Prostate gland (tissue), 2 donors: Measurements from ENCODE around the gene DOCK2. TPM values are rescaled to one million over a fixed set of nuclear protein-coding genes. Genes with fewer than 3 reads are reported as not detected.

Source experiments
- DNase-seq: peaks from one replicate; pipeline ENCODE4 v3.0.0-alpha.2; 2019; ENCODE audit warnings: low spot score
- H3K27ac ChIP-seq, 2 donors: fragments of 200-600 bp; sonication (generic); 2 replicates each; pipeline ENCODE4 v1.5.1; 2017 to 2019
- H3K27me3 ChIP-seq: fragments of 200-600 bp; sonication (generic); replicated peaks from 2 replicates; pipeline ENCODE4 v1.5.1; 2019; ENCODE audit not compliant: insufficient read depth
- H3K36me3 ChIP-seq, 2 donors: fragments of 200-600 bp; sonication (generic); 1 replicate in 1 of 2; 2 replicates in 1 of 2; pipeline versions ENCODE4 v1.5.1 to v1.8.1; 2017 to 2019
- H3K4me1 ChIP-seq: fragments of 200-600 bp; sonication (generic); replicated peaks from 2 replicates; pipeline ENCODE4 v1.5.1; 2019
- H3K4me3 ChIP-seq, 2 donors: fragments of 200-600 bp; sonication (generic); 2 replicates each; pipeline ENCODE4 v1.5.1; 2017 to 2019
- H3K9me3 ChIP-seq: fragments of 200-600 bp; sonication (generic); 2 replicates; pipeline ENCODE4 v1.5.1; 2017
- CTCF ChIP-seq, 4 experiments: fragments of 200-600 bp in 2 of 4; fragments of 450-650 bp in 2 of 4; sonication (generic) in 2 of 4; IDR thresholded peaks; 1 replicate in 3 of 4; 2 replicates in 1 of 4; pipeline ENCODE4 v1.5.1; 2016 to 2019; ENCODE audit warnings: antibody characterized with exemption in 4 of 4, mild to moderate bottlenecking in 2 of 4, moderate library complexity in 2 of 4
- POLR2A ChIP-seq: fragments of 450-650 bp; IDR thresholded peaks from one replicate; pipeline ENCODE4 v1.6.1; 2016; ENCODE audit warnings: antibody characterized with exemption, mild to moderate bottlenecking
- POLR2AphosphoS5 ChIP-seq: sonication (generic); formaldehyde crosslinking; IDR thresholded peaks from one replicate; pipeline ENCODE4 v1.6.1; 2017; ENCODE audit warnings: antibody characterized with exemption
- WGBS: methylation state at CpG from one replicate; pipeline ENCODE4 v1.1.5; 2018; 5-methylcytosine and 5-hydroxymethylcytosine counted together
- intact Hi-C: fragments of 100-400 bp; cut with DNase I; formaldehyde crosslinking; loops from one replicate; pipeline ENCODE4 v1.14.2; 2022
- total RNA-seq, 2 donors: library from RNA; depleted of rRNA; stranded (reverse); fragments of >200 nt; gene quantifications; one replicate each; pipeline ENCODE4 v1.1.0, GENCODE V29; 2016

The DOCK2 gene
- total RNA-seq, 2 donors from 2014 or later = 2.5 to 6.2 TPM

DNA sequence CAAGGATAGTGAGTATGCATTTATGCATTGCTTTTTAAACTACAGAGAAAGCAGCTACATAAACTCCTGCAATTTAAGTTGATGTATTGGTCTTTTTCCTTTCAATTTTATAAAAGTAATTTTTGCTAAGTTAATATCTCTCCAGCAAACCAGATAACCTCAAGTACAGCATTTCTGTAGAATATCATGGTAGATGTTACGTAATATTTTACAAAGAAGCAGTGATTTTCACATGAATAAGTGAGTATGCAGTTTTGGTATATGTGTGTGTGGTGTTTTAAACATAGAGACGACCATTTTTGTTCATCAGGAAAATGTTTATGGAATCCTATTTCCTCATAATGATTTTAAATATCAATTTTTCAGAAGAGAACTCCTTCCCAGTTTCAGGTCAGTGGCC, 224.4 kb downstream of the DOCK2 start:
- H3K27ac ChIP-seq = no peak overlapping the region
- H3K4me3 ChIP-seq = no peak overlapping the region
- no peak for DNase-seq
- no peaks in the 10 kb centered on the region for H3K27me3 ChIP-seq
- WGBS = 83% methylated on average over 2 of the region's 2 CpGs
- H3K36me3 ChIP-seq = no peaks in the 10 kb centered on the region
- H3K9me3 ChIP-seq = no peaks in the 10 kb centered on the region
- TF ChIP-seq CTCF (IDR thresholded peaks at IDR 0.05) (no peak), POLR2A (no peak), POLR2AphosphoS5 (no peak)
- intact Hi-C loops = no loop called here
- H3K4me1 ChIP-seq = no peaks in the 10 kb centered on the region

DNA sequence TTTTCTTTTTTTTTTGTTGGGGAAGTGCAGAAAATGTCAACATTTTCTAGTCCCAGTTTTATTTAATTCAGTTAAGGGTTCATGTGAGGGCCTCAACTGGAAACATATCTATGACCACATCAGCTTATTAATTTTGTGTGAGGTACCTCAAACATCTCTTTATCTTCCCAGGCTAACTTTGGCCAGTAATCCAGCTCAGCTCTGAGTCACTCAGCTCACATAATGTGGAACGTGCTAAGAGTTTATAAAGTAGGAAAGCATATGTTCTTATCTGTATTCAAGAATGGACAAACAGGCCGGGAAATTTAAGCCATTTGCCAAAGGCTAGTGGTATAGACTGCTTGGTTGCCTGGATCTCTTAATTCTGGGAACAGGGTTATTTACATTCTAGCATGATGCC, 224.9 kb downstream of the DOCK2 start:
- no peaks in the 10 kb centered on the region for H3K27me3 ChIP-seq
- H3K4me1 ChIP-seq = no peaks in the 10 kb centered on the region
- TF ChIP-seq CTCF (IDR thresholded peaks at IDR 0.05) = no peak
- no peak for TF ChIP-seq POLR2AphosphoS5
- TF ChIP-seq POLR2A = no peak
- H3K36me3 ChIP-seq = no peaks in the 10 kb centered on the region
- no peak overlapping the region for H3K27ac ChIP-seq
- intact Hi-C loops = no loop called here
- DNase-seq = no peak
- WGBS = 65% methylated on average over 2 of the region's 2 CpGs
- no peak overlapping the region for H3K4me3 ChIP-seq
- H3K9me3 ChIP-seq = no peaks in the 10 kb centered on the region

GRCh38 chr5:169862391-169862811, 225.3 kb downstream of the DOCK2 start:
- intact Hi-C loops = no loop called here
- H3K27ac ChIP-seq = no peak overlapping the region
- no peaks in the 10 kb centered on the region for H3K9me3 ChIP-seq
- TF ChIP-seq POLR2A (no peak), POLR2AphosphoS5 (no peak), CTCF (IDR thresholded peaks at IDR 0.05) (no peak)
- H3K4me3 ChIP-seq = no peak overlapping the region
- H3K4me1 ChIP-seq = no peaks in the 10 kb centered on the region
- no peaks in the 10 kb centered on the region for H3K36me3 ChIP-seq
- WGBS = 77% methylated on average over 4 of the region's 4 CpGs
- H3K27me3 ChIP-seq = no peaks in the 10 kb centered on the region
- no peak for DNase-seq

GRCh38 chr5:169864483-169864882, 227.4 kb downstream of the DOCK2 start:
- no peaks in the 10 kb centered on the region for H3K4me1 ChIP-seq
- WGBS = 92% methylated on average over 1 of the region's 1 CpG
- no peaks in the 10 kb centered on the region for H3K9me3 ChIP-seq
- no peaks in the 10 kb centered on the region for H3K27me3 ChIP-seq
- DNase-seq = no peak
- no peak overlapping the region for H3K4me3 ChIP-seq
- no peaks in the 10 kb centered on the region for H3K36me3 ChIP-seq
- H3K27ac ChIP-seq = no peak overlapping the region
- no peak for TF ChIP-seq POLR2AphosphoS5
- TF ChIP-seq CTCF (IDR thresholded peaks at IDR 0.05) = no peak
- TF ChIP-seq POLR2A = no peak
- intact Hi-C loops = no loop called here

DNA sequence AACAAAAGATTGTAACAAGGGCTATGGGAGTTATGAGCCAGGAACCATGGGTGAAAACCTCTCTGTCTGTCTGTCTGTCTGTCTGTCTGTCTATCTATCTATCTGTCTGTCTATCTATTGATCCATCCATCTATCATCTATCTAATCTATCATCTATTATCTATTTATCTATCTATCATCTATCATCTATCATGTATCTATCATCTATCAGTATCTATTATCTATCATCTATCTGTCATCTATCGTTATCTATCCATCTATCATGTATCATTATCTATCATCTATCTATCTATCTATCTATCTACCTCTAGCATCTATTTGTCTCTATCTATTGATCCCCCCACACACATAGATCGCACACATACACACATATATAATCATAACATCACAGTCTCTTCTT, 230.3 kb downstream of the DOCK2 start:
- no peaks in the 10 kb centered on the region for H3K4me1 ChIP-seq
- intact Hi-C loops = no loop called here
- no peaks in the 10 kb centered on the region for H3K27me3 ChIP-seq
- no peaks in the 10 kb centered on the region for H3K36me3 ChIP-seq
- H3K9me3 ChIP-seq = no peaks in the 10 kb centered on the region
- no peak for DNase-seq
- no peak for TF ChIP-seq CTCF (IDR thresholded peaks at IDR 0.05)
- TF ChIP-seq POLR2AphosphoS5 = no peak
- no peak for TF ChIP-seq POLR2A
- H3K4me3 ChIP-seq = no peak overlapping the region
- WGBS = 97% methylated on average over 2 of the region's 2 CpGs
- no peak overlapping the region for H3K27ac ChIP-seq
